ENCODE measurements around the gene CARD9.
"Not testable (repeated sequence)": the region's sequence is repeated elsewhere in the genome, so short reads cannot be mapped to it uniquely, and the experiment has no call there.

The CARD9 gene

DNA sequence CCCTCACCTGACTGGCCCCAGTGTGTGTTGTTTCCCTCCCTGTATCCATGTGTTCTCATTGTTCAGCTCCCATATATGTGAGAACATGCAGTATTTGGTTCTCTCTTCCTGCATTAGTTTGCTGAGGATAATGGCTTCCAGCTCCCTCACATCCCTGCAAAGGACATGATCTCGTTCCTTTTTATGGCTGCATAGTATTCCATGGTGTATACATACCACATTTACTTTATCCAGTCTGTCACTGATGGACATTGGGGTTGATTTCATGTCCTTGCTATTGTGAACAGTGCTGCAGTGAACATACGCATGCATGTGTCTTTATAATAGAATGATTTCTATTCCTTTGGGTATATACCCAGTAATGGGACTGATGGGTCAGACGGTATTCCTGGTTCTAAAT is 53.5 kb downstream of the CARD9 start:
- H3K9me3 ChIP-seq (ENCODE audit: control insufficient read depth, insufficient read depth, low read length); H3K27me3 ChIP-seq (ENCODE audit: control insufficient read depth, insufficient read depth, low read length); H3K4me1 ChIP-seq (ENCODE audit: control insufficient read depth, insufficient read depth, low read length); H3K4me3 ChIP-seq (ENCODE audit: low read length); H3K36me3 ChIP-seq (ENCODE audit: control insufficient read depth, insufficient read depth, low read length); H3K27ac ChIP-seq (ENCODE audit: low read length); DNase-seq (ENCODE audit: low read depth, low spot score): not testable (repeated sequence)
- no CpG with 5 or more reads among the region's 3 CpGs for WGBS (ENCODE audit: insufficient coverage, insufficient read length)

DNA sequence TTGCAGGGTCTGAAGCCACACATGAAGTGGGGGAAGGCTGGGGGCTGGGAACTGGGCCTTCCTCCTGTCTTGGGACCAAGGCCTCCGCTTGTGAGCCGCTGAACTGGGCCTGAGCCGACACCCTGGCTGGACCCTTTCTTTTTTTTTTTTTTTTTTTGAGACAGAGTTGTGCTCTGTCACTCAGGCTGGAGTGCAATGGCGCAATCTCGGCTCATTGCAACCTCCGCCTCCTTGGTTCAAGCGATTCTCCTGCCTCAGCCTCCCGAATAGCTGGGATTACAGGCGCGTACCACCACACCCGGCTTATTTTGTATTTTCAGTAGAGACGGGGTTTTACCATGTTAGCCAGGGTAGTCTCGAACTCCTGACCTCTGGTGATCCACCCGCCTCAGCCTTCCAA is 54.2 kb downstream of the CARD9 start:
- H3K27ac ChIP-seq (ENCODE audit: low read length); DNase-seq (ENCODE audit: low read depth, low spot score); H3K36me3 ChIP-seq (ENCODE audit: control insufficient read depth, insufficient read depth, low read length); H3K4me1 ChIP-seq (ENCODE audit: control insufficient read depth, insufficient read depth, low read length); H3K4me3 ChIP-seq (ENCODE audit: low read length); H3K27me3 ChIP-seq (ENCODE audit: control insufficient read depth, insufficient read depth, low read length); H3K9me3 ChIP-seq (ENCODE audit: control insufficient read depth, insufficient read depth, low read length): not testable (repeated sequence)
- no CpG with 5 or more reads among the region's 14 CpGs for WGBS (ENCODE audit: insufficient coverage, insufficient read length)

DNA sequence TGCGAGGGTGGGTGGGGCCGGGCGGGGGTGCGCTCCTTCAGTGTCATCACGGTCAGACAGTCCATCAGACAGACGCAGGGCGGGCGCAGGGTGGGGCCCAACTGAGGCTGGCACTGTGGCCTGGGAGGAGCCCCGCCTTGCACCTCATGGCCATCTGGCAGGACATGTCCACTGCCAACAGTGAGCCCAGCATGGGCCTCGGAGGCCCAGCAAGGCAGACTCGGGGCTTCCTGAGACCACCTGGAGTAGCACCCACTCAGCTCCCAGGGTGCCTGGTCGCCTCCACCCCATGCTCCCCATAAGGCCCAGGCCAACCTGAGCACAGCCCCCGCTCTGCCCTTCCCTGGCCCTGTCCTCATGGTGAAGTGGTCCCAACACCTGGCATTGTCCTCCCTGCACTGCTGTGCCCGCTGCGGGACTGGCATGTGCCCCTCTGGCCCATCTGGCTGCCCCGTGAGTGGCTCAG is 54.7 kb downstream of the CARD9 start:
- no peaks in the 10 kb centered on the region; the same call in 1 of the 2 replicates for H3K4me1 ChIP-seq (ENCODE audit: control insufficient read depth, insufficient read depth, low read length)
- H3K4me3 ChIP-seq (ENCODE audit: low read length) = no peak overlapping the region
- no CpG with 5 or more reads among the region's 16 CpGs for WGBS (ENCODE audit: insufficient coverage, insufficient read length)
- no peaks in the 10 kb centered on the region for H3K36me3 ChIP-seq (ENCODE audit: control insufficient read depth, insufficient read depth, low read length)
- H3K27me3 ChIP-seq (ENCODE audit: control insufficient read depth, insufficient read depth, low read length) = no peaks in the 10 kb centered on the region
- no peaks in the 10 kb centered on the region for H3K9me3 ChIP-seq (ENCODE audit: control insufficient read depth, insufficient read depth, low read length)
- no peak overlapping the region for H3K27ac ChIP-seq (ENCODE audit: low read length)
- DNase-seq (ENCODE audit: low read depth, low spot score) = no peak

DNA sequence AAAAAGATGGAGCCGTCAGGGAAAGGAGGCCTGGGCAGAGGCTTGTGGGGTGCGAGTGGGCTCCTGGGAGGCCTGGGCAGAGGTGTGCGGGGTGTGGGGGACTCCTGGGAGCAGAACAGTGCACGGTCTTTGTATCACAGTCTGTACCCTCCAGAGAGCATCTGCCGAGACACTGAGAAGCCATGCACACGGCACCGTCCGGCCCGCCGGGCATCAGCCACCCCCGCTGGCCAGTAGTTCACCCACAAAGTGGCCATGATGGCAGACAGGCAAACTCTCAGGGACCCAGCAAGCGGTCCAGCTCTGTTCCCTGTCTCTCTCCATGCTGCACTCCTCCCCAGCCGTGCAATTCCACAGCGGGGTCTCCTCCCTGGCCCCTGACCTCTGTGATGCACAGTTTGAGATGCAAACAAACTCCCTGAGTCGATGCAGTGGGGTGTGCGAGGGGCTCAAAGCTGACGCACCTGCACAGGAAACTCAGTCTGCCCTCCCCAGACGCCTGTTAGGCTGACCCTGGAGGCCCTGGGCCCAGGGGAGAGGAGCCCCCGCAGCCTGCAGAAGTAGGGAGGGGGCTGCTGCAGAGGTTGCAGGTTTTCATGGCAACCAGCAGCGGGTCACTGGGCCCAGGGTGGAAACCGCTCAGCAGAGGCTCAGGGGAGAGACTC is 55.2 kb downstream of the CARD9 start:
- H3K27ac ChIP-seq (ENCODE audit: low read length) = no peak overlapping the region
- H3K36me3 ChIP-seq (ENCODE audit: control insufficient read depth, insufficient read depth, low read length) = no peaks in the 10 kb centered on the region
- no peaks in the 10 kb centered on the region; the same call in 1 of the 2 replicates for H3K4me1 ChIP-seq (ENCODE audit: control insufficient read depth, insufficient read depth, low read length)
- H3K9me3 ChIP-seq (ENCODE audit: control insufficient read depth, insufficient read depth, low read length) = no peaks in the 10 kb centered on the region
- H3K27me3 ChIP-seq (ENCODE audit: control insufficient read depth, insufficient read depth, low read length) = no peaks in the 10 kb centered on the region
- WGBS (ENCODE audit: insufficient coverage, insufficient read length) = no CpG with 5 or more reads among the region's 21 CpGs
- no peak for DNase-seq (ENCODE audit: low read depth, low spot score)
- H3K4me3 ChIP-seq (ENCODE audit: low read length) = no peak overlapping the region

DNA sequence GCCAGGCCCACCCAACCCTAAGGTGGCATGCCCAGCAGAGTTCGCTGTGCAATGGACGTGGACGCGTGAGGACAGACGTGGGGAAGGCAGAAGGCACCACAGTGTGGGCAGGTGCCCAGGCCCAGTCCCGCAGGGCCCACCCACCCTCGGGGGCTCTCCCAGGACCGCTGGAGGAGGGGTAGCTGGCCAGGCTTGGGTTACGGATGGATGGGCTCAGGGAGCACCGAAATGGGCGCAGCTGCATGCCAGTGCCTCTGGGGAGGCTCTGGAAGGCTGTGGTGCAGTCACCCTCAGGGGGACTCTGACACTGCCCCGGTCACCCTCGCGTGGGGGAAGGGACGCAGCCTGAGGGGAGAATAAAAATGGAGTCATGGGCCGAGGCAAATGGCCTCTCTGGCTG is 55.8 kb downstream of the CARD9 start:
- DNase-seq (ENCODE audit: low read depth, low spot score) = no peak
- no peak overlapping the region for H3K4me3 ChIP-seq (ENCODE audit: low read length)
- H3K36me3 ChIP-seq (ENCODE audit: control insufficient read depth, insufficient read depth, low read length) = no peaks in the 10 kb centered on the region
- H3K27me3 ChIP-seq (ENCODE audit: control insufficient read depth, insufficient read depth, low read length) = no peaks in the 10 kb centered on the region
- H3K4me1 ChIP-seq (ENCODE audit: control insufficient read depth, insufficient read depth, low read length) = no peaks in the 10 kb centered on the region; the same call in 1 of the 2 replicates
- WGBS (ENCODE audit: insufficient coverage, insufficient read length) = no CpG with 5 or more reads among the region's 16 CpGs
- no peaks in the 10 kb centered on the region for H3K9me3 ChIP-seq (ENCODE audit: control insufficient read depth, insufficient read depth, low read length)
- H3K27ac ChIP-seq (ENCODE audit: low read length) = no peak overlapping the region

DNA sequence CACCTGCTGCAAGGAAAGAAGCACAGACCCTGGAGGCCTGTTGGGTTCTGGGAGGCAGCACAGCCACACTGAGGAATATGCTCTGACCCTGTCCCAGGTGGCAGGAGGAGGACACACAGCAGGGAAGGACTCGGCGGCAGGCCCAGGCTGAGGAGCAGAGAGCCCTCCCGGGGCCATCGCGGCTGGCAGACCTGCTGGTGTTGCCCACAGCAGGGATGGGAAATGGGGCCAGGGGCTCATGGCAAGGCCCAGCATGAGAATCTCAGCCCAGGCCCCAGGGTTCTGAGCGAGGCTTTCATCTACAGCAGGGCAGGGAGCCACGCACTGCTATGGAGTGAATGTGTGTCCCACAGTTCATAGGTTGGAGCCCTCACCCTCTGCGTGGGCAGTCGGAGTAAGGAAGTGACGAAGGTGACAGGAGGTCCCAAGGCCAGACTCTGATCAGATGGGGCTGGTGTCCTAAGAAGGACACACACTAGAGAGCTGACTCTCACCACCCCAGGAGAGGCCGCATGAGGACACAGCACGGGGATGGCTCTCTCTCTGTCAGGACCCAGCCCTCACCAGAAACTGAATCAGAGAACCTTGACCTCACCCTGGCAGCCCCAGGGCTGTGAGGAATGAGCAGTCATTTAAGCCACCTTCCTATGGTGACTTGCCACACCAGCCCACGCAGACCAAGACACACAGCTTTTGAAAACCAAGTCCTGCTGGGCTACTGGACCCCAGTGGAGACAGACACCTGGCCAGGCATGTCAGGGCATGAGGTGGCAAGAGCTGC is 56.4 kb downstream of the CARD9 start:
- Histone ChIP-seq H3K4me1 (ENCODE audit: control insufficient read depth, insufficient read depth, low read length) (no peaks in the 10 kb centered on the region; the same call in 1 of the 2 replicates), H3K4me3 (ENCODE audit: low read length) (no peak overlapping the region), H3K27ac (ENCODE audit: low read length) (no peak overlapping the region), H3K36me3 (ENCODE audit: control insufficient read depth, insufficient read depth, low read length) (no peaks in the 10 kb centered on the region), H3K27me3 (ENCODE audit: control insufficient read depth, insufficient read depth, low read length) (no peaks in the 10 kb centered on the region), H3K9me3 (ENCODE audit: control insufficient read depth, insufficient read depth, low read length) (no peaks in the 10 kb centered on the region)
- no peak for DNase-seq (ENCODE audit: low read depth, low spot score)
- WGBS (ENCODE audit: insufficient coverage, insufficient read length) = no CpG with 5 or more reads among the region's 13 CpGs

DNA sequence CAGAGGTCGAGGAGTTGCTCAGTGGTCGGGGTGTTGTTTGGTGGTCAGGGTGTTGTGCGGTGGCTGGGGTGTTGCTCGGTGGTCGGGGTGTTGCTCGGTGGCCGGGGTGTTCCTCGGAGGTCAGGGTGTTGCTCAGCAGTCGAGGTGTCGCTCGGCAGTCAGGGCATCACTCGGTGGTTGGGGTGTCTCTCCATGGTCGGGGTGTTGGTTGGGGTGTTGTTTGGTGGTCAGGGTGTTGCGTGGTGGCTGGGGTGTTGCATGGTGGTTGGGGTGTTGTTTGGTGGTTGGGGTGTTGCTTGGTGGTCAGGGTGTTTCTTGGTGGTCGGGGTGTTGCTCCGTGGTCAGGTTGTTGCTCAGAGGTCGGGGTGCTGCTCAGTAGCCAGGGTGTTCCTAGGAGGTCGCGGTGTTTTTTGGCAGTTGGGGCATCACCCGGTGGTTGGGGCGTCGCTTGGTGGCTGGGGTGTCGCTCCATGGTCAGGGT is 57.2 kb downstream of the CARD9 start:
- no peaks in the 10 kb centered on the region for H3K9me3 ChIP-seq (ENCODE audit: control insufficient read depth, insufficient read depth, low read length)
- no peak overlapping the region for H3K27ac ChIP-seq (ENCODE audit: low read length)
- WGBS (ENCODE audit: insufficient coverage, insufficient read length) = 100% methylated on average over 1 of the region's 23 CpGs
- no peaks in the 10 kb centered on the region; the same call in 1 of the 2 replicates for H3K4me1 ChIP-seq (ENCODE audit: control insufficient read depth, insufficient read depth, low read length)
- H3K4me3 ChIP-seq (ENCODE audit: low read length) = no peak overlapping the region
- no peak for DNase-seq (ENCODE audit: low read depth, low spot score)
- H3K36me3 ChIP-seq (ENCODE audit: control insufficient read depth, insufficient read depth, low read length) = no peaks in the 10 kb centered on the region
- H3K27me3 ChIP-seq (ENCODE audit: control insufficient read depth, insufficient read depth, low read length) = no peaks in the 10 kb centered on the region

DNA sequence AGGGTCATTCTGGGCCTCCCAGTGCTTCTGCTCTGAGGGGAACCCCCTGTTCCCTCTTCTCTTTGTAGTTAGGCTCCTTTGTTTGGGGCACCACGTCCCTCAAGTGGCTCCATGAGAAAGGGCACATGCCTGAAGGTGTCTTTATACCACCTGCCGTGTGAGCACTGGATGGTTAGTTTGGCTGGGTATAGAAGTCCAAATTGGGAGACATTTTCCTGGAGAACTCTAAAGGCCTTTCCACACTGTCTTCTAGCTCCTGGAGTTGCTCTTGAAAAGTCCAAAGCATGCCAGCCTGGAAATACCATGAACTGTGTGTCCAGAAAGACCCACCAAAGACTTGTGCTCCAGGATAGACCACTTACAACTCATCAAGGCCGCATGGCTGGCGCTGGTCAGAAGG is 58.5 kb downstream of the CARD9 start:
- Histone ChIP-seq H3K4me3 (ENCODE audit: low read length) (no peak overlapping the region), H3K27ac (ENCODE audit: low read length) (no peak overlapping the region), H3K27me3 (ENCODE audit: control insufficient read depth, insufficient read depth, low read length) (no peaks in the 10 kb centered on the region), H3K4me1 (ENCODE audit: control insufficient read depth, insufficient read depth, low read length) (no peaks in the 10 kb centered on the region; the same call in 1 of the 2 replicates), H3K9me3 (ENCODE audit: control insufficient read depth, insufficient read depth, low read length) (no peaks in the 10 kb centered on the region), H3K36me3 (ENCODE audit: control insufficient read depth, insufficient read depth, low read length) (no peaks in the 10 kb centered on the region)
- no CpG with 5 or more reads among the region's 4 CpGs for WGBS (ENCODE audit: insufficient coverage, insufficient read length)
- no peak for DNase-seq (ENCODE audit: low read depth, low spot score)

DNA sequence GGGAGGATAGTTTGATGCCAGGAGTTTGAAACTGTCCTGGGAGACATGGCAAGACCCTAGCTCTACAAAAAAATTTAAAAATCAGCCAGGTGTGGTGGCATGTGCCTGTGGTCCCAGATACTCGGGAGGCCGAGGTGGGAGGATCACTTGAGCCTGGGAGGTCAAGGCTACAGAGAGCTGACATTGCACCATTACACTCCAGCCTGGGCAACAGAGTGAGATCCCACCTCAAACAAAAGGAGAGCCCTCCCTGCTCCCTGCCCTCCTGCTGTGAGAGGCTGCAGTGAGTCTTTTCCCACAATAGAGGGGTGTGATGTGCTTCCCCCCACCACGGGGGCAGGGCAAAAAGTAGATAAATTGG is 59.4 kb downstream of the CARD9 start:
- no peak overlapping the region for H3K4me3 ChIP-seq (ENCODE audit: low read length)
- WGBS (ENCODE audit: insufficient coverage, insufficient read length) = no CpG with 5 or more reads among the region's 3 CpGs
- H3K36me3 ChIP-seq (ENCODE audit: control insufficient read depth, insufficient read depth, low read length) = no peaks in the 10 kb centered on the region
- H3K27me3 ChIP-seq (ENCODE audit: control insufficient read depth, insufficient read depth, low read length) = no peaks in the 10 kb centered on the region
- H3K9me3 ChIP-seq (ENCODE audit: control insufficient read depth, insufficient read depth, low read length) = no peaks in the 10 kb centered on the region
- H3K27ac ChIP-seq (ENCODE audit: low read length) = no peak overlapping the region
- no peak for DNase-seq (ENCODE audit: low read depth, low spot score)
- no peaks in the 10 kb centered on the region; the same call in 1 of the 2 replicates for H3K4me1 ChIP-seq (ENCODE audit: control insufficient read depth, insufficient read depth, low read length)
